CD8-positive, alpha-beta memory T cell (primary cell): ENCODE results near the gene MOGAT2. TPM values are rescaled to one million over a fixed set of nuclear protein-coding genes. Genes with fewer than 3 reads are reported as not detected.
A peak's percentile ranks its signal among the peaks of the same experiment; 100 is the strongest.

Source experiments
- CTCF ChIA-PET: fragments of 350-600 bp; sonication (Branson Sonifier 250); formaldehyde crosslinking; loops from one replicate; lab custom pipeline; 2021; ENCODE audit warnings: antibody characterized with exemption; lab: Charles Lee
- POLR2A ChIA-PET: fragments of 350-600 bp; sonication (Branson Sonifier 250); formaldehyde crosslinking; loops from one replicate; lab custom pipeline; 2021; ENCODE audit warnings: antibody characterized with exemption; lab: Charles Lee
- DNase-seq, 5 donors: peaks; one replicate each; pipeline versions ENCODE4 v3.0.0 to v3.0.0-alpha.2; 2020 to 2022; ENCODE audit warnings: mixed read lengths in 1 of 5
- H3K27ac ChIP-seq: one replicate; pipeline ENCODE4 v1.7.0; 2013; ENCODE audit warnings: low read depth, mild to moderate bottlenecking, low read length, moderate library complexity
- H3K27me3 ChIP-seq: 2 replicates; pipeline ENCODE4 v1.7.0; 2013; ENCODE audit warnings: low read length, mild to moderate bottlenecking; ENCODE audit not compliant: insufficient read depth, poor library complexity, severe bottlenecking
- H3K36me3 ChIP-seq: 2 replicates; pipeline ENCODE4 v1.7.0; 2013; ENCODE audit warnings: mild to moderate bottlenecking, low read length, moderate library complexity; ENCODE audit not compliant: insufficient read depth
- H3K4me1 ChIP-seq: 2 replicates; pipeline ENCODE4 v1.7.0; 2013; ENCODE audit warnings: mild to moderate bottlenecking, low read length, moderate library complexity; ENCODE audit not compliant: insufficient read depth
- H3K4me3 ChIP-seq: 2 replicates; pipeline ENCODE4 v1.7.0; 2013; ENCODE audit warnings: mild to moderate bottlenecking, low read length
- H3K9me3 ChIP-seq: 2 replicates; pipeline ENCODE4 v1.7.0; 2013; ENCODE audit warnings: mild to moderate bottlenecking, low read length
- H3K27ac Mint-ChIP-seq, 8 donors: one replicate each; pipeline ENCODE4 v1.8.0; 2020 to 2021; ENCODE audit warnings: mixed read lengths in 8 of 8, mild to moderate bottlenecking in 6 of 8, inconsistent platforms in 3 of 8, moderate library complexity in 3 of 8
- H3K27me3 Mint-ChIP-seq, 2 donors: one replicate each; pipeline ENCODE4 v1.8.0; 2020 to 2021; ENCODE audit warnings: mixed read lengths in 2 of 2, mild to moderate bottlenecking in 1 of 2, moderate library complexity in 1 of 2
- H3K36me3 Mint-ChIP-seq, 3 donors: one replicate each; pipeline ENCODE4 v1.8.0; 2020 to 2021; ENCODE audit warnings: mixed read lengths in 3 of 3, inconsistent platforms in 1 of 3, mild to moderate bottlenecking in 1 of 3
- H3K4me1 Mint-ChIP-seq, 3 donors: one replicate each; pipeline ENCODE4 v1.8.0; 2020 to 2021; ENCODE audit warnings: mixed read lengths in 3 of 3, inconsistent platforms in 1 of 3, mild to moderate bottlenecking in 1 of 3
- H3K4me3 Mint-ChIP-seq, 7 donors: one replicate each; pipeline ENCODE4 v1.8.0; 2020 to 2021; ENCODE audit warnings: mixed read lengths in 7 of 7, mild to moderate bottlenecking in 6 of 7, moderate library complexity in 4 of 7, inconsistent platforms in 2 of 7
- H3K9me3 Mint-ChIP-seq, 5 donors: one replicate each; pipeline ENCODE4 v1.8.0; 2020 to 2022; ENCODE audit warnings: mixed read lengths in 5 of 5, mild to moderate bottlenecking in 3 of 5, moderate library complexity in 2 of 5, inconsistent platforms in 1 of 5
- polyA plus RNA-seq: library from polyadenylated mRNA; unstranded; fragments of 300-500 nt; fragmentation: Illumina TruSeq; gene quantifications from one replicate; pipeline ENCODE4 v1.2.3, GENCODE V29; 2021
- total RNA-seq, 2 experiments: library from RNA; stranded (reverse); gene quantifications; one replicate each; pipeline ENCODE4 v1.2.3, GENCODE V29; 2021

Gene MOGAT2
- total and polyA plus RNA-seq, 3 experiments from 2014 or later = not detected

DNA sequence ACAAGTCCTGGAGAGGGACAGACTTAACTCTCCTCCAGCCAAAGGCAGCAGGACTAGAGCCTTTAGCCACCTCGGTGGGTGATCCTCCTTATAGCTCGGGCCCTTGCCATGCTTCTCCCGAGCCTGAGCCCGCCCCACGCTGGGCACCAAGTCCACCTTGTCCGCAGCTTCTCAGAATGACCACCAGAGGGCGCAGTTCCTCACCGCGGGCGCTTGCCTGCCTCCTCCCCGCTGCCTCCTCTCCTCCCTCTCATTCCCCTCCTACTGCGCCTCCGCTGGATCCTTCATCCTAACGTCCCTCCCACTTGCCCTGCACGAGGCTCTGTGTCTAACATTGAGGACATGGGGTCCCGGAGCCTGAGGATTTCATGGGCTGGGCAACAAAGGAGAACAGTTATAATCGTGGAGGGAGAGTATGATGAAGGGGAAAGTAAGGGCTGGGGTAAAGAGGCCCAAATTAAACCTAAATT, 11.3 kb upstream of the MOGAT2 start:
- peaks cover 0 to 2% (median 0%) of the 10 kb centered on the region in 3 donors for H3K36me3 Mint-ChIP-seq
- H3K4me1 Mint-ChIP-seq = peaks cover 2 to 14% (median 11%) of the 10 kb centered on the region in 3 donors
- Histone ChIP-seq H3K9me3 (no peaks in the 10 kb centered on the region), H3K27me3 (no peaks in the 10 kb centered on the region), H3K27ac (no peak overlapping the region), H3K4me3 (no peak overlapping the region), H3K36me3 (no peaks in the 10 kb centered on the region), H3K4me1 (peaks cover 5% of the 10 kb centered on the region)
- ChIA-PET CTCF (interaction anchor here (0.7 to 1.8 kb wide), 15 partner anchors 8 to 583 kb away, joined by 3 to 8 read pairs (median 4); partner anchors contain the start of gene MOGAT2), POLR2A (no interaction called here)
- H3K27me3 Mint-ChIP-seq = peaks cover 0 to 5% of the 10 kb centered on the region in 2 donors
- no peak overlapping the region for H3K27ac Mint-ChIP-seq
- peak; percentile 43 to 61 (median 46) for DNase-seq
- H3K4me3 Mint-ChIP-seq = no peak overlapping the region
- no peaks in the 10 kb centered on the region for H3K9me3 Mint-ChIP-seq

- Histone ChIP-seq H3K36me3 (no peaks in the 10 kb centered on the region), H3K27me3 (no peaks in the 10 kb centered on the region), H3K4me1 (no peaks in the 10 kb centered on the region), H3K4me3 (no peak overlapping the region), H3K27ac (no peak overlapping the region), H3K9me3 (no peaks in the 10 kb centered on the region)
- DNase-seq = no peak
- no peaks in the 10 kb centered on the region for H3K36me3 Mint-ChIP-seq
- no peak overlapping the region for H3K4me3 Mint-ChIP-seq
- ChIA-PET CTCF (interaction anchor here (0.8 kb wide), 1 partner anchor 8 kb away, joined by 6 read pairs; no protein-coding TSS in a partner anchor), POLR2A (no interaction called here)
- H3K27ac Mint-ChIP-seq = peak overlapping the region in 1 of 8 donors; percentile 13
- peaks cover 1 to 6% of the 10 kb centered on the region in 2 donors for H3K27me3 Mint-ChIP-seq
- H3K9me3 Mint-ChIP-seq = no peaks in the 10 kb centered on the region
- no peaks in the 10 kb centered on the region for H3K4me1 Mint-ChIP-seq
Measured at GRCh38 chr11:75714211-75714610, 3.4 kb upstream of the MOGAT2 start.

DNA sequence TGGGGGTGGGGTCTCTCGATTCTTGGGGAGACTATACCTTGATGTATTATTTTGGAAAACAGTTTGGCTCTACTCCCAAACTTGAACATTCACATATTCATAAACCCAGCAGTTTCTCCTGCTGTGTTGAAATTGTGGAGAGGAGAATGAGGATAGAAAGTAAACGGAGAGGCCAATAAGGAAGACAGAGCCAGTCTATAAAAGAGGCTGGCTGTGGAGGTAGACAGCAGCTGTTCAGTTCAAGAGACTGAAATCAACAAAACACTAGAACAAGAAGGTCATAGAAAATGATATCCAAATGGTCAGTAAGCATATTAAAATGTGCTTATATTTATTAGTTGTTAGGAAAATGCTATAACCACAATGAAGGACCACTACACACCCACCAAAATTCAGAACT, 1.9 kb upstream of the MOGAT2 start:
- ChIA-PET CTCF (no interaction called here), POLR2A (no interaction called here)
- no peak overlapping the region for H3K4me3 ChIP-seq

GRCh38 chr11:75716659-75717058, 979 bp upstream of the MOGAT2 start:
- Histone ChIP-seq H3K27me3 (no peaks in the 10 kb centered on the region), H3K27ac (no peak overlapping the region), H3K4me1 (no peaks in the 10 kb centered on the region), H3K36me3 (no peaks in the 10 kb centered on the region), H3K9me3 (no peaks in the 10 kb centered on the region), H3K4me3 (no peak overlapping the region)
- Mint-ChIP-seq H3K9me3 (no peaks in the 10 kb centered on the region), H3K4me1 (no peaks in the 10 kb centered on the region), H3K27me3 (peaks cover 1 to 6% of the 10 kb centered on the region in 2 donors), H3K27ac (no peak overlapping the region), H3K4me3 (no peak overlapping the region), H3K36me3 (no peaks in the 10 kb centered on the region)
- ChIA-PET CTCF (interaction anchor here (1.1 kb wide), 1 partner anchor 11 kb away, joined by 4 read pairs; no protein-coding TSS in a partner anchor), POLR2A (no interaction called here)
- no peak for DNase-seq

More for the DNA sequence above, 1.9 kb upstream of the MOGAT2 start:
- Mint-ChIP-seq H3K27ac (no peak overlapping the region), H3K27me3 (peaks cover 1 to 6% of the 10 kb centered on the region in 2 donors), H3K4me1 (no peaks in the 10 kb centered on the region), H3K36me3 (no peaks in the 10 kb centered on the region), H3K4me3 (no peak overlapping the region), H3K9me3 (no peaks in the 10 kb centered on the region)
- Histone ChIP-seq H3K36me3 (no peaks in the 10 kb centered on the region), H3K9me3 (no peaks in the 10 kb centered on the region), H3K27me3 (no peaks in the 10 kb centered on the region), H3K4me1 (no peaks in the 10 kb centered on the region), H3K27ac (no peak overlapping the region)
- no peak for DNase-seq

GRCh38 chr11:75718419-75719339, 1.0 kb downstream of the MOGAT2 start:
- Mint-ChIP-seq H3K27me3 (peaks cover 1 to 6% of the 10 kb centered on the region in 2 donors), H3K9me3 (no peaks in the 10 kb centered on the region), H3K36me3 (no peaks in the 10 kb centered on the region), H3K4me1 (no peaks in the 10 kb centered on the region), H3K4me3 (no peak overlapping the region), H3K27ac (peak overlapping the region in 1 of 8 donors; percentile 42)
- ChIA-PET POLR2A (no interaction called here), CTCF (interaction anchor here (0.9 kb wide), 1 partner anchor 12 kb away, joined by 4 read pairs; no protein-coding TSS in a partner anchor)
- Histone ChIP-seq H3K9me3 (no peaks in the 10 kb centered on the region), H3K27me3 (no peaks in the 10 kb centered on the region), H3K4me1 (no peaks in the 10 kb centered on the region), H3K27ac (no peak overlapping the region), H3K36me3 (no peaks in the 10 kb centered on the region), H3K4me3 (no peak overlapping the region)
- no peak for DNase-seq

- H3K27ac Mint-ChIP-seq = peak overlapping the region in 1 of 8 donors; percentile 27
- H3K36me3 Mint-ChIP-seq = no peaks in the 10 kb centered on the region
- no peaks in the 10 kb centered on the region for H3K27me3 ChIP-seq
- H3K9me3 Mint-ChIP-seq = no peaks in the 10 kb centered on the region
- no peak for DNase-seq
- H3K4me1 ChIP-seq = no peaks in the 10 kb centered on the region
- POLR2A ChIA-PET = no interaction called here
- no peaks in the 10 kb centered on the region for H3K36me3 ChIP-seq
- no peak overlapping the region for H3K4me3 Mint-ChIP-seq
- CTCF ChIA-PET = interaction anchor here (1.1 kb wide), 1 partner anchor 14 kb away, joined by 3 read pairs; no protein-coding TSS in a partner anchor
- H3K4me3 ChIP-seq = no peak overlapping the region
- H3K9me3 ChIP-seq = no peaks in the 10 kb centered on the region
- no peaks in the 10 kb centered on the region for H3K27me3 Mint-ChIP-seq
- H3K4me1 Mint-ChIP-seq = no peaks in the 10 kb centered on the region
- no peak overlapping the region for H3K27ac ChIP-seq
Measured at GRCh38 chr11:75719340-75720239, 2.0 kb downstream of the MOGAT2 start.

DNA sequence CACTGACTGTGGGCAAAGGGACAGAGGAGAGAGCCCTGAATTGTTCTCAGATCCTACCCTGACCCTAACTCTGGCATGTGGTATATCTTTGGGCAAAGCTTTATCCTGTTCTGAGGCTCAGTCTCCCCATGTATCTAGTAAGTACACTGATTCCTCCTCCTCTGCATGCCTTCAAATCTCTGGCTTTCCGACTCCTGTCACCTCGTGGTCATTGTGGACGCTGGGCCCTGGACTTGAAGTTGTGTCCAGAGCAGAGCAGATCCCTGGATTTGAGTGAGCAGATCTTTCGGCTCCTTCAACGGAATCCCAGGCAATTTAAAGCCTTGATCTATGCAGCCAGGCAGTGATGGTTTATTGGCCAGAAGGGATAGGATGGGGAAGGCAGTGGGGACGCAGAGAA, 3.0 kb downstream of the MOGAT2 start:
- Histone ChIP-seq H3K27me3 (no peaks in the 10 kb centered on the region), H3K27ac (no peak overlapping the region), H3K4me1 (no peaks in the 10 kb centered on the region), H3K4me3 (no peak overlapping the region), H3K36me3 (no peaks in the 10 kb centered on the region), H3K9me3 (no peaks in the 10 kb centered on the region)
- Mint-ChIP-seq H3K4me3 (no peak overlapping the region), H3K9me3 (no peaks in the 10 kb centered on the region), H3K27ac (peak overlapping the region in 1 of 8 donors; percentile 75), H3K27me3 (no peaks in the 10 kb centered on the region), H3K4me1 (no peaks in the 10 kb centered on the region), H3K36me3 (no peaks in the 10 kb centered on the region)
- ChIA-PET CTCF (no interaction called here), POLR2A (no interaction called here)
- no peak for DNase-seq
